Measurements from ENCODE around the gene LIPM.
A peak's percentile ranks its signal among the peaks of the same experiment; 100 is the strongest.

Gene LIPM

DNA sequence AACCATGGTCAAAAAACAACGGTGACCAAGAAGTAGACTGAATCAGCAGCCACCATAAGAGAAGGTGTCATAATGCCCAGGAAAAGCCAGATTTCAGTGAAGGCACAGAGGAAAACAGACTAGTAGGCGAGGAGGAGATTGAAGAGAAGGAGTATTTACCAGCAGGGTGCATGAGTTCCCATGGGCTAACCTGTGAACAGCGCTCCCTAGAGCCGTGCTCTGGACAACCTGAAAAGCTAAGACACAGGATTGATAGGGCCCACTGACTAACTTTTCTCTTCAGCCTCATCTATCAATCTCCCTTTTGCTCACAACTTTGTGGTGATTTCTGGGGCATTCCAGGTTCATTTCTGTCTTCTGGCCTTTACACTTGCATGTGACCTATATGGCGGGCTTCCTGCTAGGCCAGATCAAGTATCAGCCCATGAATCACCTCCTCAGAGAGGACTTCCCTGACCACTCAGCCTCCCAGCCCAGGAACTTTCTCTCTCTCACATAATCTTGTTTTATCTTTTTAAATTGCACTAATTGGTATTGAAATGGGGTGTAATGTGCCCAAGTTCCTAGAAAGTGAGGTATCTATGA, 36.3 kb downstream of the LIPM start:
- no peak for DNase-seq (ENCODE audit: low spot score)

DNA sequence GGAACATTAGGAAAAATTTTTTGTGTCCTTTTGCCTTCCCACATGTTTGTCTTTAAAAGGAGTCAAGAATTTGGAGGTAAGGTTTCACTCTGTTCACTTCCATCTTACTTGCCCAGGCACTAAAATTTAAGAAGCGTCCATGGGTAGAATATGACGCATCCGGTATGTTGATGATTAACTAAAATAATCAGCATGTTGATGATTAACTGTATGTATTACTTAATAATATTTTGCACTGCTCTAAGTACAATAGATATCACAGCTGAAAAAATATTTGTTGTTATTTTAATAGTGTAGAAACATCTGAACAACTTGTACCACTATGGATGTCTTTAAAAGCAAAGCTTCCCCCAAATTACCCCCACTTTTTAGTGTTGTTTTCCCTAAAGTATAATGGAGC, 37.6 kb downstream of the LIPM start:
- no peak for DNase-seq (ENCODE audit: low spot score)

DNA sequence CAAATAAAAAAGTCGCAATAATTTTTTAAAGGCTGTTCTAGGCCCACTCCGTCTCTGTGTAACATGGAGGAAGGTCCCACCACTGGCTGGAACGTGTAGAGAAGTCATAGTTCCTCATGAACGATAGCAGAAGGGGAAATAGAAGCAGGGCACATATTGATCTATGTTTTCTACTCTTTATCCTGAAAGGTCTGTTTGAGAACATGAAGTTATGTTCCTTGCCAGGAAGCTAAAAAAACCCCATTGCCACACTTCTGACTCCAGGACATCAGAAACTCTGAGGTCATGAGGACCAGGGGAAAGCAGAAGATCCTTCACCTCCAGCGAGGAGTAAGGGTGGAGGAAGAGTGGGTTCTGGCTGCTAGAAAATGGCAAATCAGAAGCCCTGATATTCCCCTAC, 38.4 kb downstream of the LIPM start:
- no peak for DNase-seq (ENCODE audit: low spot score)

DNA sequence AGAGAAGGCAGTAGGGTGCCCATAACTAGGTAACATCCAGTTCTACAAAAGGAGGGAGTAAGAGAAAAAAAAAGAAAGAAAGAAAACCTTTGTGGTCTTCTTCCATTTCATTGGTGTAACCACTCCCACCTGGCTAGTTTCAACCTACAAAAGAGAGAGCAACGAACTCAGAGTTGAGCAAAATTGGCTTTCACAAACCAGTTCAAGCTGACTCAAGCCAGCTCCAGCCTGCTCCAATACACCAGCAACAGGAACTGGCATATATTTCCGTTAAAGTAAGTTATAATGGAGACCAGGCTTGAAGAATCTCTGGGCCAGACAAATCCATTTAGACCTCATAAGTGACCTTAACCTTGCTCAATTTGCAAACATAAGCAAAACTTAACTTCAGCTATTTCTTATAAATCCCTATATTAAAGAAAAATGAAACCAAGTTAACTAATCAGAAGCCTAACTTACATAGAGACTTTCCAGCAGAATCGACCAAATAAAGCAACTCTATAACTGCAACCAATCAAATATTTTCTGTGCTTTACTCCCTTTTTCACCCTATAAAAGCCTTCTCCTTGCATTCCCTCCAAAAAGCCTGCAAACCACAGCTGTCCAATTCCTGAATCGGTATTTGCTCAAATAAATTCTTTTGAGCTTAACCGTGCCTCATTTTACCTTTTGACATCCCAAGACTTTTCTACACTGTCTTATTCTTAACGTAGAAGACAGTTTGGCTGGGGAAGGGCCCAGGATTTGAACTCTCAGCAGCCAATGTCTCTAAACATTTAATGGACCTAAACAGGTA, 39.0 kb downstream of the LIPM start:
- no peak for DNase-seq (ENCODE audit: low spot score)

DNA sequence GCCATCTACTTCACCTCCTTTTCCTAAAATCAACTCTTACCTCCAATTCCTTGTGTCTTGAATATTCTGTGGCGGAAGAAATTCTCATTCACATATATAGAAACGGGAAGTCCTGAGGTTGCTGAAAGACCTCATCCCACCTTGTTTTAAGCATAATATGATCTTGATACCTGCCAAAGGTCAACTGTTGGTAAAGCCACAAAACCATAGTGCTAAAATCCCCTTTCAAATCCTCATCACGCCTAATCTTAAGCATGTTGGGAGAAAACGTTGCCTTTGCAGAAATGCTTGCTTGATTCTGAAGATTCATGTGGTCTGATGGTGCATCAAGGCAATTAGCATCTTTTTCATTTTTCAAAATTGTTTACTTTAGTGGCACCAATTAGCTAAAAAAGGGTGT, 40.6 kb downstream of the LIPM start:
- no peak for DNase-seq (ENCODE audit: low spot score)

DNA sequence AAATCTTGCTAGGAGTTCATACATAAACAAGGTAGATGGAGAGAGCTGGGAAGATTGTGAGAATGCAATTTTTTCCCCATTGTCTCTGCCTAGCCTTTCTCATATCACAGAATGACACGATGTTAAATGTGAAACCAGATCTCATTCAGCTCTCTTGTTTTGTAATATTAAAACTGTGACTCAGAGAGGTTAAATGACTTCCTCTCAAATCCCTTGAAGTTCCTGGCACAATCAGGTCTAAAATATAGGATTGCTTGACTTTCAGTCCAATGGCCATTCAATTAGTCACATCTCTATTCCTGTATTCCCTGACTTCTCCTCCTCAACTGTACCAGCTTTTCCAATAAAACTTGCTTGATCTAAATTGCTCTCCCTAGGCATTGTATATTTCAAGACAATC, 46.0 kb downstream of the LIPM start:
- DNase-seq (ENCODE audit: low spot score): peak; percentile 8

DNA sequence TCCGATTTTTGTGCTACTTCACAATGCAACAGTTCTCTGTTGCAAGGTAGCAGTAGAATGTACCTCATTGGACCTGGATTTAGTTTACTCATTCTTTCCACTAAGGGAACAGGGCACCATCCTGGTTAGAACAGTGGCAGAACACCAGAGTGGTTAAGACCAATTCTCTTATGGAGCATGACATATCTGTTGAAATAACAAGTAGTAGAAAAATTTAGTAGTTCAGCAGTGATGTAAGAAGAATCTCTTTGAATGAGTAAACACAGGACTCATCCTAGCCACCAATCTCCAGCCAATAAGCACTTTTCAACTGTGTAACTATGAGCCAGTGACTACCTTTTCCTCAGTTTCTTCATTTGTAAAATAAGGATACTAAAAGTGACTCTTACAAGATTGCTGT, 46.7 kb downstream of the LIPM start:
- peak; percentile 2 for DNase-seq (ENCODE audit: low spot score)

DNA sequence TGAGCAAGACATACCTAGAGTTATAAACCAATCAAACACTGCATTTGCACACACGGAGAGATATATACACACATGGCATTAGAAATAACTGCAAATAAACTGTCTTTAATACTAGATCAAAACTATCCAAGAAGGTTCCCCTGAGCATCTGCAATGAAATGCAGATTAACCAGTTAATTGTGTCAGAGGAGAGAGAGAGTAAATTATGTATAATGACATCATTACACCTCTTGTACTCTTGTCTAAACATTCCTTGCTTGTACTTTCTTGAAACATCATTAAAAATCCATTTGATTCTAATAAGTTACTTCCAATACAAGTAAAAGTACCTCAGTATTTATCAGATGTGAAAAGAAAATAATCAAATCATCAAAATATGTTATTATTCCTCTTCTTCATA, 48.2 kb downstream of the LIPM start:
- DNase-seq (ENCODE audit: low spot score): no peak

DNA sequence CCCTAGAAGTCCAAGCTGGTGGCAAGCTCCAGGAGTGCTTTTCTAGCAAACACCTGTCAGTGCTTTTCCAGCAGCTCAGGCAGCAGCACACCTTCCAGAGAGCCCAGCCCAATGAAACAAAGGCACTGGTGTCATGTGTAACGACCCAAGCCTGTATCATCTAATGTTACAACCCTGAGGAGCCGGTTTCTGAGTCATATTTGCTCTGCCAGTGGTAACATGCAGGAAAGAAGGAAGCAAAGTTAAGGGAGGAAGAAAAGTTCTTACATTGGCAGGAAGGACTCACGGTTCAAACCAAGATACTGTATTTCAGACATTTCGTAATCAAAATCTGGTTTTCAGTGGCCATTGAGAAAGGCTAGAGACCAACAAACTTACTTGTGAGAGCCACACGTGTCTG, 49.2 kb downstream of the LIPM start, which contains the start of gene ANKRD22:
Gene ANKRD22, minus strand, starts transcription at position 139 of the 400 bp plus-strand sequence. CDS start 237 bp downstream, outside the sequence.
- no peak for DNase-seq (ENCODE audit: low spot score)

DNA sequence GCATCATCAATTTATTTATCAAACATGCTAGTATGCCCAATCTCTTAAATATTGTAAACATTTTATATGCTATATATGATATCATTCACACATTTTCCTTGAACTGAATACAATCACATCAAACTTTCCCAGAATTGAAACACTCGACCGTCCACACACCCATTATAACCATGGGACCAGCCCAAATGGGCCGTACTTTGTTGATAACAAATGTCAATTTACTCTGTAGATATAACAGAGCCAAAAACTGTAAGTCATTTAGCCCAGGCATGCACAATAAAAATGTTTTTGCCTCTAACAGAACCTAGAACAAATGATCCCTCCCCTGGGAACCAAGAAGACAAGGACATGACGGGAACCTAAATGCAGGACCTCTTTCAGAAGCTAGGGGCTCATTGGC, 49.8 kb downstream of the LIPM start:
- DNase-seq (ENCODE audit: low spot score): no peak

DNA sequence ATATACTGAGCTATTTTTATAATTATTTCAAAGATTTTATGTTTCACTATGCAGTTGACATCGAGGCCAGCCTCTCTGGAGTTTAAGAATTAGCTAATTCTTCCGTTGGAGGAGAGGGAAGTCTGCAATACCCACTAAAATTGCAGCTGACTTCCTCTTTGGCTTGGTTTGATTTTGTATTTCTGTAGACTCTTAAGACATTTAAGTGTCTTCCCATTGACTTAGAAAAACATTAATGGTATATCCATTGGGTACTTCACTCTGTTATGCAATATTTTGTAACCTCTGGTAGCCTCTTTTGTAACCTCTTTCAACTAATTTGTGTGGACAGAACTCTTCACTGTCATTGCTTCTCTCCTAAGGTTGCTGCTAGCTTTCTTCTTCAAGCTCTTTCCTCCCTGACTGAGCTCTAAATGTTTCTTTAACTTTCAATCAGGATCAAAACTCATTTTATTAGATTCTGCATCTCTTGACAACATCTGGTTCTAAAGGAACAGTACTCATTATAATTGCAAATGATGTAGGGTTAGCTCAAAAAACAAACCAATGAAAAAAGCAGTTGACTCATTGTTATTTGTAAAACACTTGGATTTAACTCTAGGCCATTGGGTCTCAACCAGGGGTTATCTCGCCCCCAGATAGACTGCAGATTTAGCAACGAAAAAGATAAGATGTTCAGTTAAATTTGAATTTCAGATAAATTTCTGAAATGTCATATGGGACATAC, 50.8 kb downstream of the LIPM start:
- no peak for DNase-seq (ENCODE audit: low spot score)

DNA sequence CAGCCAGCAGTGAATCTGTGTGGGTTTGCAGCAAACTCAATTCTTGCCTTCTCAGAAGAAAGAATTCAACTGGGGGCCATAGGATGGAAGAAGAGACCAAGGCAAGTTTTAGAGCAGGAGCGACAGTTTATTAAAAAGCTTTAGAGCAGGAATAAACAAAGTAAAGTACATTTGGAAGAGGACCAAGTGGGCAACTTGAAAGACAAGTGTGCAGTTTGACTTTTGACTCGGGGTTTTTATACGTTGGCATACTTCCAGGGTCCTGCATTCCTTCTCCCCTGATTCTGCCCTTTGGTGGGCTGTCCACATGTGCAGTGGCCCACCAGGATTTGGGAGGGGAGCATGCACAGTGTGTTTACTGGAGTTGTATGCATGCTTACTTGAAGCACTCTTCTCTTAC, 52.2 kb downstream of the LIPM start:
- DNase-seq (ENCODE audit: low spot score): no peak

DNA sequence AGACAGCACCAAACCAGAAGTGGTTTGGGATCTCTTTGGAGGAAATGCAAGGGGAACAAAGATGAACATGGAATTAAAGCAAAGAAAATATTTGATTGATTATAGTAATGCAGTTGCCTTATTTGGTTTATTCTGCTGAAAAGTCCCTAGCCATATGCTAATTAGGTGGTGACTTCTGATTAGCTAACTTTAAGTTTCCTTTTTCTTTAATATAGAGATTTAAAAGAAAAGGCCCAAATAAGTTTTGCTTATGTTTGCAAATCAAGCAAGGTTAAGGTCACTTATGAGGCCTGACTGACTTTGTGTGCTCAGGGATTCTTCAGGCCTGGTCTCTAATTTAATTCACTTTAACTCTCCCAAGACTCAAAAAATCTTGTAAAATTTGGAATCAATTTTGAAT, 55.3 kb downstream of the LIPM start:
- no peak for DNase-seq (ENCODE audit: low spot score)

DNA sequence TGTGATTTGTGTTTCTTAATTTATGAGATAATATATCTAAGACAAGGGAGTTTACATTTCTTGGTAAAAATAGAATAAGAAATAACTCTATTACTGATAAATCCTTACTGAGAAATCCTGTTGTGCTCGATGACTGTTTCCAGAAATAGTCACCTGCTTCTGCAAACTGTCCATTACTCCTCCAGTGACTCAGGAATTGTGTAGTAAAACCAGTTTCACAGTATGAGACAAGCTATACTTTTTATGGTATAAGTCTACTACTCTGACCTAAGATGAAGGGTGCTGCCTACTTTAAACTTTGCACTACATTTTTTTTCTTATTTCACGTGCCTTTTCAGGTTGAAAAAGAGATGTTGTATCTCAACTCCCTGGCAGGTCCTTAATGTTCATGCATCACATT, 56.0 kb downstream of the LIPM start:
- DNase-seq (ENCODE audit: low spot score): no peak

DNA sequence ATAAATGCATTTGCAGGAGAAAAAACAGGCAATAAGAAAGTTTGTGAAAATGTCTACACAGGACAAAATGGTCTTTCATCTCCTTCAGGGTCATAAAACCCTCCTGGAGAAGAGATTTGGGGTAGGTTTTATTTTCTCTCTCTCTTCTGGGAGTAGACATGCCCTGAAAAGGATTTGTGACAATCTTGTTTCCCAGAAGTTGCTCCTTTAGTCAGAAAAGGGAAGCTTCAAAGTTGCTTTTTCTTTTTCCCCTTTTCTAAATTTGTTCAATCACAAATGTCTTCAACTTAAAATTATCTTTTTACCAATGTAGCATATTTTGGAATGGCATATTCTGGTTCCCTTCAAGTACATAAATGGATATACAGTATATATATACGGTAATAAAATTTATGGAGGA, 58.5 kb downstream of the LIPM start:
- DNase-seq (ENCODE audit: low spot score): no peak

DNA sequence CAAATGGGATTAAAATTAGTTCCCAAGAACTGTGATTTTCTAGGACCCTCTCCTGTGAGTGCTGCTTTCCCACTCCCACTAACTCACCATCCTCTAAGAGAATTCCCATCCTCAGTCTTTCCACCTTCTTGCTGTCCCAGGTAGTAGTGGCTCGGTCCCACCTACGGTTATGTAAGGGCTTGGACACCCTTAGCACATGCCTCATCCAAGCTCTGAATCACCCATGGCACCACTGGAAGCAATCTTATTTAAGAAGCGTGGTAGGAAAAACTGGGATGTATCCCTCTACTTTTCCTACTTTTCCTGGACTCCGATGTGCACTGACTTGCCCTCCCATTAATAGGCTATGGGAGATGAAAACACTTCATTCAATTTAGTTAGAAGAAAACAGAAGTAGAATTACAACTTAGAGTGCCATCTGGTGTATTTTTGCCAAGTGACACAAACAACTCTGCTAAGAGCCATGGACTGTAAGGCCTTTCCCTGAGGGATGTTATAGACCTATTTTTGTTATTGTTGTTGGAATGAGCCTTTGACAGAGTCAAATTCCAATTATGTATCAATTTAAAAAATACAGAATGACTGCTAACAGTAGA, 62.8 kb downstream of the LIPM start:
- no peak for DNase-seq (ENCODE audit: low spot score)

DNA sequence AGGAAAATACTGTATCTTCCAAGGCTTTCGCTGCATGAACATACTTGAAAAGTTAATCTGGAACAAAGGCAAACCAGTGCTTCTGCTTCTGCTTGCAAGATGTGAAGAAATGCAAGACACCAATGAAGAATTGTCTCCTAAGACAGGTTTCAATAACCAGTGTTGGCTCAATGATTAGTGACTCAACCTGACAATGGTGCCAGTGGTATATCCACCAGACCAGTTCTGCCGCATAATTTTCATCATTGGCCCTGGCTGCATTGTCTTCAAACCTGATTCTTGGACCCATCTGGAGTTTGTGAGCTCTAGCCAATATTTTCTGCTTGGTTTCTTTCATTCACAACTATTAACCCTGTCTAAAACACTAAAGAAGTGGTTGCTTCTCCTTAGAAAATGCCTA, 63.9 kb downstream of the LIPM start:
- no peak for DNase-seq (ENCODE audit: low spot score)

DNA sequence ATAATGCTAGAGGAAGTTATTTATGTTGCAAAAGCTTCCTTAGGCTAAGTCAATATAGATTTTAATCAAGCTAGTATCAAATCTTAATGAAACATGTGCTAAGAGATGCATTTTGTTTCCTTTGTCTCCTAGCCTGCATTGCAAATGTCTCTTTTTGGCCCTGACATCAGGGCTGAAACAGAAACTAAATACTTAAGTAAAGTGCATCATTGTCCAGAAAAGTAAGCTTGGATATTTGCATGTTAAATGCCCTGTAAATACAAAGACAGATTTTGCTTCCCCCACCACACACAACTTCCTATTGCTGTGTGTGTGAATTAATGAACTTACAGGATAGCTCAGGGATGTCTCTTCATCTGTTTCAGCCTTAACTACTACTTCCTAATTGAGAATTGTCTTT, 67.6 kb downstream of the LIPM start:
- DNase-seq (ENCODE audit: low spot score): no peak
